AG08396 (cell line): ENCODE measurements around the gene TNFRSF18.
"Not testable (repeated sequence)": the region's sequence is repeated elsewhere in the genome, so short reads cannot be mapped to it uniquely, and the experiment has no call there.

Source experiments
- DNase-seq: peaks from one replicate; pipeline ENCODE4 v3.0.0; 2012; ENCODE audit warnings: low spot score, mixed read lengths

Gene TNFRSF18

GRCh38 chr1:1197551-1198422 is 8.6 kb downstream of the TNFRSF18 start:
- DNase-seq = no peak

GRCh38 chr1:1197188-1197500 is 9.2 kb downstream of the TNFRSF18 start:
- no peak for DNase-seq

- DNase-seq = no peak
Observed at GRCh38 chr1:1196431-1197187, 9.8 kb downstream of the TNFRSF18 start.

- not testable (repeated sequence) for DNase-seq
Observed at GRCh38 chr1:1195726-1196125, 10.7 kb downstream of the TNFRSF18 start.

- no peak for DNase-seq
Observed at GRCh38 chr1:1194723-1195122, 11.7 kb downstream of the TNFRSF18 start.

- DNase-seq = no peak
Observed at GRCh38 chr1:1191734-1192133, 14.7 kb downstream of the TNFRSF18 start.

- no peak for DNase-seq
Observed at GRCh38 chr1:1189111-1189510, 17.3 kb downstream of the TNFRSF18 start.

GRCh38 chr1:1187938-1188337 is 18.5 kb downstream of the TNFRSF18 start:
- DNase-seq = no peak

- DNase-seq = no peak
Observed at GRCh38 chr1:1185101-1185765, 21.2 kb downstream of the TNFRSF18 start.

GRCh38 chr1:1183833-1184775 is 22.3 kb downstream of the TNFRSF18 start:
- no peak for DNase-seq

- DNase-seq = no peak
Observed at GRCh38 chr1:1183221-1183747, 23.1 kb downstream of the TNFRSF18 start.

- no peak for DNase-seq
Observed at GRCh38 chr1:1182491-1183220, 23.7 kb downstream of the TNFRSF18 start.

- no peak for DNase-seq
Observed at GRCh38 chr1:1181938-1182410, 24.4 kb downstream of the TNFRSF18 start.

- DNase-seq = no peak
Observed at GRCh38 chr1:1181129-1181937, 25.1 kb downstream of the TNFRSF18 start.

GRCh38 chr1:1179983-1180861 is 26.2 kb downstream of the TNFRSF18 start:
- DNase-seq = no peak

- DNase-seq = no peak
Observed at GRCh38 chr1:1179346-1179982, 26.9 kb downstream of the TNFRSF18 start.

- DNase-seq = no peak
Observed at GRCh38 chr1:1178794-1179331, 27.5 kb downstream of the TNFRSF18 start.
